Measurements from ENCODE around the gene CHCHD1. TPM values are rescaled to one million over a fixed set of nuclear protein-coding genes. Genes with fewer than 3 reads are reported as not detected.

The CHCHD1 gene
- total RNA-seq, 2 experiments from 2014 or later, result 28.9 to 33.0 TPM

- no peaks in the 10 kb centered on the region for H3K9me3 Mint-ChIP-seq
- no peaks in the 10 kb centered on the region for H3K27me3 Mint-ChIP-seq
- CTCF ChIA-PET, result interaction anchor here (1.4 to 3.1 kb wide), 5 partner anchors 9 to 106 kb away, joined by 3 to 30 read pairs (median 11); partner anchors contain the start of gene CHCHD1
- H3K4me3 Mint-ChIP-seq, result peak overlapping the region; percentile 89
- TF ChIP-seq CTCF (IDR thresholded peaks at IDR 0.05), result no peak
- peaks cover 38% of the 10 kb centered on the region for H3K4me1 Mint-ChIP-seq (ENCODE audit: low read depth)
- intact Hi-C loops (cut with micrococcal nuclease), result no loop called here
- peak; percentile 44 for DNase-seq
- H3K36me3 Mint-ChIP-seq (ENCODE audit: low read depth), result peaks cover 77% of the 10 kb centered on the region
- peak overlapping the region; percentile 95 for H3K27ac Mint-ChIP-seq
- no peak for ATAC-seq
- POLR2A ChIA-PET, result interaction anchor here (0.5 to 8.7 kb wide), 14 partner anchors 10 to 720 kb away, joined by 3 to 112 read pairs (median 4); partner anchors contain the start of genes CAMK2G, CHCHD1, PPP3CB and SEC24C
Observed at GRCh38 chr10:73773152-73773879, 8.5 kb upstream of the CHCHD1 start.

GRCh38 chr10:73774637-73775036 lies 7.2 kb upstream of the CHCHD1 start:
- H3K4me1 Mint-ChIP-seq (ENCODE audit: low read depth), result peaks cover 34% of the 10 kb centered on the region
- DNase-seq (no peak), ATAC-seq (no peak)
- intact Hi-C loops (cut with micrococcal nuclease), result no loop called here
- H3K9me3 Mint-ChIP-seq, result no peaks in the 10 kb centered on the region
- TF ChIP-seq CTCF (IDR thresholded peaks at IDR 0.05), result no peak
- peak overlapping the region; percentile 89 for H3K4me3 Mint-ChIP-seq
- H3K36me3 Mint-ChIP-seq (ENCODE audit: low read depth), result peaks cover 71% of the 10 kb centered on the region
- H3K27me3 Mint-ChIP-seq, result no peaks in the 10 kb centered on the region
- ChIA-PET CTCF (no interaction called here), POLR2A (interaction anchor here (1.6 to 4.3 kb wide), 2 partner anchors 12 to 31 kb away, joined by 8 to 30 read pairs; partner anchors contain the start of gene SEC24C)
- H3K27ac Mint-ChIP-seq, result peak overlapping the region; percentile 56

GRCh38 chr10:73779018-73779417 lies 2.8 kb upstream of the CHCHD1 start:
- peaks cover 51% of the 10 kb centered on the region for H3K36me3 Mint-ChIP-seq (ENCODE audit: low read depth)
- no peak for TF ChIP-seq CTCF (IDR thresholded peaks at IDR 0.05)
- peaks cover 44% of the 10 kb centered on the region for H3K4me1 Mint-ChIP-seq (ENCODE audit: low read depth)
- ChIA-PET POLR2A (interaction anchor here (0.6 to 11.7 kb wide), 3 partner anchors 9 to 295 kb away, joined by 4 to 112 read pairs (median 4); a partner anchor contains a TSS), CTCF (interaction anchor here (1.2 to 5.0 kb wide), 3 partner anchors 10 to 30 kb away, joined by 4 to 25 read pairs (median 4); no protein-coding TSS in a partner anchor)
- intact Hi-C loops (cut with micrococcal nuclease), result no loop called here
- H3K27ac Mint-ChIP-seq, result no peak overlapping the region
- no peak for DNase-seq
- no peak for ATAC-seq
- no peaks in the 10 kb centered on the region for H3K9me3 Mint-ChIP-seq
- no peaks in the 10 kb centered on the region for H3K27me3 Mint-ChIP-seq
- H3K4me3 Mint-ChIP-seq, result no peak overlapping the region

- H3K27me3 Mint-ChIP-seq, result no peaks in the 10 kb centered on the region
- POLR2A ChIA-PET, result interaction anchor here (0.9 to 11.7 kb wide), 3 partner anchors 10 to 28 kb away, joined by 3 to 112 read pairs (median 86); a partner anchor contains a TSS
- H3K36me3 Mint-ChIP-seq (ENCODE audit: low read depth), result peaks cover 45% of the 10 kb centered on the region
- H3K9me3 Mint-ChIP-seq, result no peaks in the 10 kb centered on the region
- peak overlapping the region; percentile 35 for H3K27ac Mint-ChIP-seq
- peak overlapping the region; percentile 85 for H3K4me3 Mint-ChIP-seq
- DNase-seq, result no peak
- TF ChIP-seq CTCF (IDR thresholded peaks at IDR 0.05), result no peak
- CTCF ChIA-PET, result interaction anchor here (1.2 to 5.0 kb wide), 4 partner anchors 10 to 36 kb away, joined by 4 to 25 read pairs (median 4); partner anchors contain the start of gene SEC24C
- H3K4me1 Mint-ChIP-seq (ENCODE audit: low read depth), result peaks cover 44% of the 10 kb centered on the region
- intact Hi-C loops (cut with micrococcal nuclease), result loop anchor here (5.0 kb wide), 1 partner anchor 37 kb away; the partner anchor contains the start of gene SEC24C
- ATAC-seq, result no peak
Observed at GRCh38 chr10:73779539-73780197, 2.2 kb upstream of the CHCHD1 start.
